ENCODE data around the gene OR2T8.

The OR2T8 gene

DNA sequence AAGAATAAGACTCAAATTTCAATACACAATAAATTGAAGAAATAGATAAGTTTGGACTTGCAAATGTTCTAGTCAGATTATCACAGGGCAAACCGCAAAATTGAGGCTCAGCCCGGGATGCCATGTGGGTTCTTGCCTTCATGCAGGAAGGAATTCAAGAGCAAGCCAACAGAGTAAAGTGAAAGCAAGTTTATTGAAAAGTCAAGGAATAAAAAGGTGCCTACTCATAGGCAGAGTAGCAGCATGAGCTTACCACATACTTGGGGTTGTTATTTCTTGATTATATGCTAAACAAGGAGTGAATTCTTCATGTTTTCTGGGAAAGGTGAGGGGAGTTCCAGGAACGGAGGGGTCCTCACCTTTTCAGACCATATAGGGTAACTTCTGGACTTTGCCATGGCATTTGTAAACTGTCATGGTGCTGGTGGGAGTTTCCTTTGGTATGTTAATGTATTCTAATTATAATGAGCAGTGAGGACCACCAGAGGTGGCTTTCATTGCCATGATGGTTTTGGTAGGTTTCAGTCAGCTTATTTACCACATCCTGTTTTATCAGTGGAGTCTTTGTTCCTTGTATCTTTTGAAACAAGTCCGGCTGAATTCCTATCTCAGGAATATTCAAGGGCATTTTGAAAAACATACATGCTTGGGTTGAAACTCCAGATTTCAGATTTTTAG is 43.0 kb downstream of the OR2T8 start:
- DNase-seq: no peak

DNA sequence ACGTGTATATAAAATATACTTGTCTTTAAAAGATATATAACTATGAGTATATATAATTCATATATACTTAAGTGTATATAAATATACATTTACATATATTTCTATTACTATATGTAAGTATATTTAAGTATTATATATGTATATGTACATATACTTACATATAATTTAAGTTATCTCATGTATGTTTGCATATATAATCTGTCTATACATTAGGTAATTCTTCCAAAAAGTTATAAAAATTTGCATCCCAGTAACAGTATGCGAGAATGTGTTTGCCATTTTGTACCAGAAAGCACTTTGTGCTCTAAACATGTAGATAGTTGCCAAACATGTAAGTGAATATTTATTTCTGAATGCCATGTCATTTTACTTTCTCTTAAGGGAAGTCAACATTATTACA is 44.9 kb downstream of the OR2T8 start, which contains the start of gene OR2AK2:
OR2AK2 (plus strand) TSS at position 301 of the 400 bp plus-strand sequence. CDS start 144 bp downstream, outside the sequence.
- no peak for DNase-seq

DNA sequence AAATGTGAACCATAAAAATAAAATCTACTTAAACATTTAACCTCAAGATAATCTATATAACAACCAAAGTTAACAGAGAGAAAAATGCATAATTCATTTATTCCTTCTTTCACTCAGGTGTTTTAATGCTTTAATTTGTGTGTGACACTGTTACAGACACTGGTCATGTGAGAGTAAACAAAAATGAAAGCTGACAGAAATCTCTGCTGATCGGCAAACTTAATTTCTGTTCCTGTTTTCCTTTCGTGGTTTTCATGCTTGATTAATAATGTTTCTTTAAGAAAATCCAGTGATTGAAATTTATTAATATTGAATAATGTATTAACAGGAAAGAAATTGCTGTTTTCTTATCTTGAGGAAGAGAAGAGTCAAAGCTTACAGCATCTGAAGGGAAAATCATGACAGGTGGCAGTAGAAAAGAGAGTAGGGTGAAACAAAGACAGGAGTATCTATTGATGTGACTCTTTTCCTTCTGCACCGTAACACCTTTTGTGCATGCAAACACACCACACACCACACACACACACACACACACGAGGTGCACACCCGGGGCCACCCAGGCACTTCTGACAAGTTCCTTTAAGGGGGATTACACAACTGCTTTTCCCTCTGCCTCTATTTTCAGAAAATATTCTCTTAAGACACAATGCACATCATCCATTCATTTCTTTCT is 46.6 kb downstream of the OR2T8 start:
- DNase-seq: no peak
